Fibroblast of lung (primary cell): ENCODE measurements around the gene ACYP2. TPM values are rescaled to one million over a fixed set of nuclear protein-coding genes. Genes with fewer than 3 reads are reported as not detected.

ENCODE experiments used
- DNase-seq, 2 donors: peaks; one replicate each; pipeline versions ENCODE4 v3.0.0 to v3.0.0-alpha.2; 2010; ENCODE audit warnings: low read depth in 2 of 2
- H2AFZ ChIP-seq: 2 replicates; pipeline ENCODE4 v1.5.1; 2012; ENCODE audit warnings: low read length, control low read depth, inconsistent platforms
- H3K27ac ChIP-seq: 2 replicates; pipeline ENCODE4 v1.5.1; 2011; ENCODE audit warnings: low read length, control low read depth; ENCODE audit not compliant: insufficient read depth
- H3K27me3 ChIP-seq: 2 replicates; pipeline ENCODE4 v1.5.1; 2011; ENCODE audit warnings: mild to moderate bottlenecking, low read length; ENCODE audit not compliant: control insufficient read depth, insufficient read depth
- H3K36me3 ChIP-seq: 2 replicates; pipeline ENCODE4 v1.5.1; 2011; ENCODE audit warnings: low read length; ENCODE audit not compliant: control insufficient read depth, insufficient read depth
- H3K4me1 ChIP-seq: 2 replicates; pipeline ENCODE4 v1.5.1; 2011; ENCODE audit warnings: low read length; ENCODE audit not compliant: control insufficient read depth, insufficient read depth; ENCODE audit errors: extremely low read depth
- H3K4me2 ChIP-seq: 2 replicates; pipeline ENCODE4 v1.5.1; 2011; ENCODE audit warnings: low read length, control low read depth; ENCODE audit not compliant: insufficient read depth; ENCODE audit errors: extremely low read depth
- H3K4me3 ChIP-seq, 4 experiments: fragments of 200-600 bp in 1 of 4; sonication (generic) in 1 of 4; replicated peaks in 1 of 4; 2 replicates each; pipeline ENCODE4 v1.5.1; 2011 to 2016; ENCODE audit warnings: low read length in 4 of 4, low read depth in 3 of 4, mild to moderate bottlenecking in 3 of 4, control low read depth in 2 of 4, inconsistent platforms in 1 of 4, mixed read lengths in 1 of 4; ENCODE audit not compliant: insufficient read depth in 1 of 4; ENCODE audit errors: control extremely low read depth in 1 of 4
- H3K79me2 ChIP-seq: 2 replicates; pipeline ENCODE4 v1.5.1; 2012; ENCODE audit warnings: mild to moderate bottlenecking, low read length, inconsistent platforms; ENCODE audit not compliant: control insufficient read depth, insufficient read depth
- H3K9ac ChIP-seq: 2 replicates; pipeline ENCODE4 v1.5.1; 2011; ENCODE audit warnings: mild to moderate bottlenecking, low read length, control low read depth; ENCODE audit not compliant: insufficient read depth
- H3K9me3 ChIP-seq: 2 replicates; pipeline ENCODE4 v1.5.1; 2012; ENCODE audit warnings: low read depth, low read length; ENCODE audit not compliant: control insufficient read depth, insufficient read depth
- H4K20me1 ChIP-seq: 2 replicates; pipeline ENCODE4 v1.5.1; 2011; ENCODE audit warnings: low read length; ENCODE audit not compliant: control insufficient read depth, insufficient read depth; ENCODE audit errors: extremely low read depth
- EZH2 ChIP-seq: IDR thresholded peaks from 2 replicates; pipeline ENCODE4 v1.5.1; 2012; ENCODE audit warnings: low read length, control low read depth, mild to moderate bottlenecking; ENCODE audit errors: missing control alignments
- polyA plus RNA-seq, 2 donors: library from polyadenylated mRNA; depleted of rRNA in 1 of 2; stranded (reverse) in 1 of 2; unstranded in 1 of 2; fragments of >200 nt; gene quantifications; 2 replicates each; pipeline ENCODE4 v1.2.1, GENCODE V29; 2011 to 2012; ENCODE audit warnings: missing spikeins in 1 of 2
- total RNA-seq: library from RNA; depleted of rRNA; stranded (reverse); fragments of >200 nt; gene quantifications from 2 replicates; pipeline ENCODE4 v1.2.1, GENCODE V29; 2014
- TF ChIP-seq, protein P1 (sequence below), 2 donors: IDR thresholded peaks in 1 of 2; conservative IDR thresholded peaks in 1 of 2; 1 replicate in 1 of 2; 2 replicates in 1 of 2; pipeline ENCODE4 v1.5.1; 2011 to 2012; ENCODE audit warnings: low read length in 2 of 2, control low read depth in 1 of 2, inconsistent platforms in 1 of 2, low read depth in 1 of 2, mild to moderate bottlenecking in 1 of 2

ACYP2 gene
- total and polyA plus RNA-seq, 2 donors (not counting 1 experiment from before 2014, with no cell fraction given): 9.7 to 24.4 TPM

DNA sequence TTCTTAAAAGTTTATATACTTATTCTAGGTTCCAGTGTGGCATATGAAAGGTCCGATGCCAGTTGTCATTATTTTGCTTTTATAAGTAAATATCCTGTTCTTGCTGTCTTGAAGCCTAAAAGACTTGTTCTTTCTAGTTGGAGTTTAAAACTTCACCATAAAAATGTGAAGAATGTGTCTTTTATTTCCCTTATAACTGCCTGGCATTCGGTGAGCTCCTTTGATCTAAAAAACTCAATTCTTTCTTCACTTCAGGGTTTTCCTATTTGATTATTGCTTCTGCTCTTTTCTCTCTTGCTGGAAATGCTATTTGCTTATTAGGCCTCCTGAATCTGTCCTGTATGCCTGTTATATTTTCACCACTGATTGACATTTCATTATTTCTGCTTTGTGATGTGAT lies 89.1 kb downstream of the ACYP2 start:
- no peaks in the 10 kb centered on the region for H3K27me3 ChIP-seq
- no peaks in the 10 kb centered on the region for H3K9me3 ChIP-seq
- peak in 1 of 2 donors; percentile 23 for DNase-seq
- H4K20me1 ChIP-seq: no peaks in the 10 kb centered on the region
- H3K79me2 ChIP-seq: no peaks in the 10 kb centered on the region
- peaks cover 9% of the 10 kb centered on the region for H3K4me1 ChIP-seq
- no peaks in the 10 kb centered on the region for H3K36me3 ChIP-seq
- TF ChIP-seq, protein P1, sequence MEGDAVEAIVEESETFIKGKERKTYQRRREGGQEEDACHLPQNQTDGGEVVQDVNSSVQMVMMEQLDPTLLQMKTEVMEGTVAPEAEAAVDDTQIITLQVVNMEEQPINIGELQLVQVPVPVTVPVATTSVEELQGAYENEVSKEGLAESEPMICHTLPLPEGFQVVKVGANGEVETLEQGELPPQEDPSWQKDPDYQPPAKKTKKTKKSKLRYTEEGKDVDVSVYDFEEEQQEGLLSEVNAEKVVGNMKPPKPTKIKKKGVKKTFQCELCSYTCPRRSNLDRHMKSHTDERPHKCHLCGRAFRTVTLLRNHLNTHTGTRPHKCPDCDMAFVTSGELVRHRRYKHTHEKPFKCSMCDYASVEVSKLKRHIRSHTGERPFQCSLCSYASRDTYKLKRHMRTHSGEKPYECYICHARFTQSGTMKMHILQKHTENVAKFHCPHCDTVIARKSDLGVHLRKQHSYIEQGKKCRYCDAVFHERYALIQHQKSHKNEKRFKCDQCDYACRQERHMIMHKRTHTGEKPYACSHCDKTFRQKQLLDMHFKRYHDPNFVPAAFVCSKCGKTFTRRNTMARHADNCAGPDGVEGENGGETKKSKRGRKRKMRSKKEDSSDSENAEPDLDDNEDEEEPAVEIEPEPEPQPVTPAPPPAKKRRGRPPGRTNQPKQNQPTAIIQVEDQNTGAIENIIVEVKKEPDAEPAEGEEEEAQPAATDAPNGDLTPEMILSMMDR (conservative IDR thresholded peaks at IDR 0.05 in 1 of 2, IDR thresholded peaks at IDR 0.05 in 1 of 2; ENCODE audit: low read depth in 1 of 2, low read length in 2 of 2): no peak
- no peak for TF ChIP-seq EZH2
- H3K9ac ChIP-seq: no peak overlapping the region
- H3K4me3 ChIP-seq: no peak overlapping the region
- H3K4me2 ChIP-seq: no peak overlapping the region
- no peak overlapping the region for H2AFZ ChIP-seq
- H3K27ac ChIP-seq: no peak overlapping the region

DNA sequence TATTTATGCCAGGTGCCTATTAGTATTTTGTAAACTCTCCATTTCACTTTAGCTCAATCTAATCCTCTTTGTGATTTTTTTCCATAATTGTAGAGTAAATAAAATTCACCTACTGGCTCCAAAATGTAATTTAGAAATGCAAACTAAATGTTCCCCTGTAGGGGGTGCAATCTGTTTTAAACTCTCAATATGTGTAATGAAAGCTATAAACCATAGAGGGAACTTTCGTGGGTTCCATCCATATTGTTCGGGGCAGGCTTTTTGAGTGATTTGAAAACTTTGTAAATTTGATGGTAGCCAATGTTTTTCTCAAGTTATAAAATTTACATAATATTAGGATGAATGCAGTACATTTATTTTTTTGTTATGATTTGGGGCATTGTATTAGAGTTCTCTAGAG lies 91.2 kb downstream of the ACYP2 start:
- Histone ChIP-seq H2AFZ (no peak overlapping the region), H3K36me3 (no peaks in the 10 kb centered on the region), H3K4me3 (no peak overlapping the region), H4K20me1 (no peaks in the 10 kb centered on the region), H3K9ac (no peak overlapping the region), H3K27ac (no peak overlapping the region), H3K9me3 (no peaks in the 10 kb centered on the region), H3K4me2 (no peak overlapping the region), H3K4me1 (peaks cover 11% of the 10 kb centered on the region), H3K27me3 (no peaks in the 10 kb centered on the region), H3K79me2 (no peaks in the 10 kb centered on the region)
- no peak for TF ChIP-seq EZH2
- TF ChIP-seq, protein P1 (conservative IDR thresholded peaks at IDR 0.05 in 1 of 2, IDR thresholded peaks at IDR 0.05 in 1 of 2; ENCODE audit: low read depth in 1 of 2, low read length in 2 of 2): peak; percentile 40 to 53
- DNase-seq: peak; percentile 29 to 66

DNA sequence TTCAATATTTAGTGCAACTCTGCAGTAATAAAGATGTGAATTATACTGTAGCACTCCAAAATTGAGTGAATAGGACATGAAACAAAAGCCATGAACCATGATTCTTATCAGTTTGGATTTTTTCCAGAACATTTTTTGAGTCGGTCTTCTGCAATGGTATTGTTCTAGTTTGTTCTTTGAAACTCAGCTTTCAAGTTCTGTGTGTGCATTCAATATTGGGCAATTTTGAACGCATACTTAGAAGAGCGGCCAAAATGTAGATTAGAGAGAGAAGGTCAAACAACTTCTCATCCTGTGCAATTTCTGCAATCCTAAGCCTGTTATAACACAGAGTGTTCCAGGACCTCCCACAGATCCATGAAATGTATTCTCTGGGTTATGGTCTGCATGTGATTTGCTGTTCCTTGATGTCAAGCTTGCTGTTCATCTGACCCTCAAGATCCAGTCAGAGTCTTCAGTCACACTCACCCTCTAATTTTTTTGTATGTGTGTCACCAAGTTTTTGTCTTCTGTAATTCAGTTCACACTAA lies 92.3 kb downstream of the ACYP2 start:
- no peaks in the 10 kb centered on the region for H3K36me3 ChIP-seq
- H3K4me2 ChIP-seq: peak overlapping the region; percentile 46
- H3K9ac ChIP-seq: no peak overlapping the region
- H2AFZ ChIP-seq: no peak overlapping the region
- H3K27ac ChIP-seq: peak overlapping the region; percentile 42
- H3K79me2 ChIP-seq: no peaks in the 10 kb centered on the region
- no peaks in the 10 kb centered on the region for H4K20me1 ChIP-seq
- peak; percentile 57 to 79 for DNase-seq
- H3K4me3 ChIP-seq: no peak overlapping the region
- no peaks in the 10 kb centered on the region for H3K27me3 ChIP-seq
- H3K9me3 ChIP-seq: no peaks in the 10 kb centered on the region
- peaks cover 11% of the 10 kb centered on the region for H3K4me1 ChIP-seq
- TF ChIP-seq, protein P1 (conservative IDR thresholded peaks at IDR 0.05 in 1 of 2, IDR thresholded peaks at IDR 0.05 in 1 of 2; ENCODE audit: low read depth in 1 of 2, low read length in 2 of 2): no peak
- no peak for TF ChIP-seq EZH2
